ENCODE measurements around the gene PIR.
A peak's percentile ranks its signal among the peaks of the same experiment; 100 is the strongest.

PIR gene

DNA sequence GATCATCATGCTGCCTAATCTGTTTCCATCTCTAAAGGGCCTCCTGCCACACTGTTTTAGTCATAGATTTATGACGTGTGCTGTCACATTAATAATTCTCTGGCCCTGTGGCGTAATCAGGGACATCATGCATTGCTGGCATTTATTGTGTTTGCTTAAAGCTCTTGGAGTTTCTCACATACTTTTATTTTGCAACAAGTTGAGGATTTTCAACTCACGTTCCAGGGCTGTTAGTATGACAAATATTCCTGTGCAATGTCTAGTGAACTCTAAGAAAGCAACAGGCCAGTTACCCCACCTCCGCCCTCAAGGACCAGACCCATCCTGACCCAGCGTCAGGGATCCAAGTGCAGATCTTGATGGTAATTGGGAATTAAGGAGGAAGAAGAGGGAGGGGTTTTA, 150.1 kb downstream of the PIR start:
- no peak for DNase-seq

DNA sequence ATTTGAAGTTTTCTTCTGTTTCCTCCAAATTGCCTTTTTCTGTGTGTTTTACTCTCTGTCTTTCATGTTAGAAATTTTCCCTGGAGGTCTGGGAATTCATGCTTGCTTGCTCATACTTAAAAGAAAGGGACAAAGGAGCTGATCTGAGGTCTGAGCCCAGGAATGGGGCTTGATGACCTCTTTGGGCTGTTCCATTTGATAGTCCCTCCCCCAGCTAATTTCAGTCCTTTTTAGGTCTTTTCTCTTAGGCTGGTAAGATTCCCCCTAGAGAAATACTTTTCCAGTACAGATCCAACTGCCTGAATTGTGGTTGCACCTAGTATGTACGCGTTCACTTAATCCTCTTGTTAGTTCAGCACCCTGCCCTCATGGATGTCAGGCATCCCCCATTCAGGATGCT, 152.3 kb downstream of the PIR start:
- no peak for DNase-seq

DNA sequence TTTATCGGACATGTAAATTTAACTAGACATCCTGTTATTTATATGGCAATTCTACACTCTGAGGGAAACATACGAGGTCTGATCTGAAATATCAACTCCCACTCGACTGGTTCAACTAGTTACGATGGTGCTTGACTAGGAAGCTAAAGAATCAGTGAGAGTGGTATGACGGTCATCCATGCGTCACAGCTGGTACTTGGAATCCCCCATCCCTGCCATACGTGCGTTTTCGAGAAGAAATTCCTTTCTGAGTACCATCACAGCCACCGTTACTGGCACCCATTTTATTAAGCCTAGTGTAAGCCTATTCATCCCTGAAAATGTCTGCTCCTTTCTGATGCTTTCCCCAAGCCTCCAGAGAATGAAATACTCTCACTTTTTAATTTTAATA, 157.1 kb downstream of the PIR start:
- DNase-seq = no peak

DNA sequence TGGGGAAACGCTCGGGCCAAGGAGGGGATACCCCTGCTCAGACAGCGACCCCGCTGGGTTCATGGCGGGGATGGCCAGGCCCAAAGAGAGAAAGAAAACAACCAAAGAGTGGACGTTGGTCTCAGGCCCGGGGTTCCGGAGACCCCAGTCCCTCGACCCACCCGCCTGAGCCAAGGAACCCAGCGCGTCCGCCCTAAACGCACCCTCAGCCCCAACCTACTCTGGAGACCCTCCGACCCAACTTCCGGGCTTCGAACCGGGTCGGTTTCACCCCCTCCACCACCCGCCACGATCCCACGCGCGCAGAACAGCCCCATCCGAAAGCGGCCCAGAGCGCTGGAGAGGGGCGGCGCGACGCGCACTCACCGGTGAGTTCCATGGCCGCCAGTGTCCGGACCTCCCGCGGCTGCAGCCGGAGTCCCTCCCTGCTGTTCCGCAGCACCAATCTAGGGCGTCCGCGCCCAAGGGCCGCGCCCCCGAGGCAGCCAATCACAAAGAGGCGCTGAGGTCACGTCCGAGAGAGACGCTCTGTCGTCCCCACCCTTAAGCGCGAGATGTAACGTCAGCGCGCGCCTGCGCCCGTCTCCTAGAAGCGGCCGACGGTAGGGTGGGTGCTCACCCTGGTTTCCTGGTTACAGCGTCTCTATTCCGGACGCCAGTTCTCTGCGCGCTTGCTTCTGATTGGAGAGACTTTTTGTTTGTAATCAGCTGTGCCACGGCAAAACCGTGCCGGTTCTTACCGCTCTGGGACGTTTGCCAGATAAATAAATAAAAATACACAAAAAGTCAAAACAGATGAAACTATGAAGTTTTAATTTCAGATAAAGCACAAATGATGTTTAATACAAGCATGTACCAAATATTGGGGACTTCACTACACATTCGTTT, 157.8 kb downstream of the PIR start, which contains the start of gene PIGA:
Gene PIGA, minus strand, starts transcription at position 389 of the 888 bp plus-strand sequence. CDS start 3,593 bp downstream, outside the sequence.
- DNase-seq = peak; percentile 93

All from NCI-H1417 treated with DMSO at 0.1 percent for 48 hours (cell line).